B cell (primary cell): ENCODE data around the gene GRHL3.

Experiments used
- EZH2 ChIP-seq: IDR thresholded peaks from 2 replicates; pipeline ENCODE4 v1.6.1; 2012; ENCODE audit warnings: borderline replicate concordance, low read depth, mild to moderate bottlenecking, moderate library complexity, low read length; ENCODE audit not compliant: insufficient read depth, poor library complexity, severe bottlenecking
- TF ChIP-seq, protein P1 (sequence below): fragments of 200-600 bp; IDR thresholded peaks from one replicate; pipeline ENCODE4 v1.8.0; 2022; ENCODE audit warnings: antibody characterized with exemption, mild to moderate bottlenecking

DNA sequence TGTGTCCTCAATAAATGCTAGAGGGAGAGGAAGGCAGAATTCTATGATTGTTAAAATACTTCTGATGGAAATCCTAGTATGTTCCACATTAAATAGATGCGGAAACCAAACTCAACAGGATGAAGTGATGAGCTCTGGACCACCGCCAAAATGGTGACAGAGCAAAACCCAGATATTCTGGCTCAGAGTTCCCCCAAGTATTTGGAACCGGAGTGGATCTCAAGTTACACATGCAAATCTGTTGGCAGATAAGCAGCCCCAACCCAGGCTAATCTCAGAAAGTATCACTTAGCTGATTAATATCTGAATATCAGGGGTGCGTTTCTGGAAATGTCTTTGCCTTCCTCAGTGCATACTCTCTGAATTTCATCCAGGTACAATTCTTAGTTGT is 17.4 kb upstream of the GRHL3 start:
- TF ChIP-seq EZH2, result no peak
- TF ChIP-seq, protein P1, sequence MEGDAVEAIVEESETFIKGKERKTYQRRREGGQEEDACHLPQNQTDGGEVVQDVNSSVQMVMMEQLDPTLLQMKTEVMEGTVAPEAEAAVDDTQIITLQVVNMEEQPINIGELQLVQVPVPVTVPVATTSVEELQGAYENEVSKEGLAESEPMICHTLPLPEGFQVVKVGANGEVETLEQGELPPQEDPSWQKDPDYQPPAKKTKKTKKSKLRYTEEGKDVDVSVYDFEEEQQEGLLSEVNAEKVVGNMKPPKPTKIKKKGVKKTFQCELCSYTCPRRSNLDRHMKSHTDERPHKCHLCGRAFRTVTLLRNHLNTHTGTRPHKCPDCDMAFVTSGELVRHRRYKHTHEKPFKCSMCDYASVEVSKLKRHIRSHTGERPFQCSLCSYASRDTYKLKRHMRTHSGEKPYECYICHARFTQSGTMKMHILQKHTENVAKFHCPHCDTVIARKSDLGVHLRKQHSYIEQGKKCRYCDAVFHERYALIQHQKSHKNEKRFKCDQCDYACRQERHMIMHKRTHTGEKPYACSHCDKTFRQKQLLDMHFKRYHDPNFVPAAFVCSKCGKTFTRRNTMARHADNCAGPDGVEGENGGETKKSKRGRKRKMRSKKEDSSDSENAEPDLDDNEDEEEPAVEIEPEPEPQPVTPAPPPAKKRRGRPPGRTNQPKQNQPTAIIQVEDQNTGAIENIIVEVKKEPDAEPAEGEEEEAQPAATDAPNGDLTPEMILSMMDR, result no peak
